H1 (cell line): Measurements from ENCODE around the gene GPR17. TPM values are rescaled to one million over a fixed set of nuclear protein-coding genes. Genes with fewer than 3 reads are reported as not detected.

Source experiments
- CTCF ChIA-PET: fragments of 300-600 bp; sonication (Branson Sonifier 250); formaldehyde crosslinking; loops from one replicate; lab custom pipeline; 2021; ENCODE audit not compliant: partially characterized antibody; lab: Charles Lee
- POLR2A ChIA-PET: fragments of 300-600 bp; sonication (Branson Sonifier 250); formaldehyde crosslinking; loops from one replicate; lab custom pipeline; 2021; ENCODE audit warnings: inconsistent platforms; ENCODE audit not compliant: partially characterized antibody; lab: Charles Lee
- DNase-seq, 2 experiments: peaks; one replicate each; pipeline versions ENCODE4 v3.0.0 to v3.0.0-alpha.2; 2010 to 2022; ENCODE audit warnings: low spot score in 2 of 2, low read depth in 1 of 2, mixed read lengths in 1 of 2
- FAIRE-seq: peaks from 2 replicates; lab custom pipeline; 2011; peaks lifted over from hg19 to GRCh38; lab: Jason Lieb, UNC
- H2AFZ ChIP-seq: 2 replicates; pipeline ENCODE4 v1.8.1; 2012; ENCODE audit warnings: low read length, inconsistent platforms
- H2AK5ac ChIP-seq: 2 replicates; pipeline ENCODE4 v1.6.1; 2013; ENCODE audit warnings: low read depth, low read length
- H2BK120ac ChIP-seq: replicated peaks from 2 replicates; pipeline ENCODE3; 2013; ENCODE audit warnings: low read depth, low read length, inconsistent platforms
- H2BK12ac ChIP-seq: 2 replicates; pipeline ENCODE4 v1.6.1; 2013; ENCODE audit warnings: low read depth, low read length
- H2BK15ac ChIP-seq: 2 replicates; pipeline ENCODE4 v1.6.1; 2013; ENCODE audit warnings: low read length
- H2BK20ac ChIP-seq: 2 replicates; pipeline ENCODE4 v1.6.1; 2013; ENCODE audit warnings: low read length
- H2BK5ac ChIP-seq: 2 replicates; pipeline ENCODE4 v1.6.1; 2013; ENCODE audit warnings: low read depth, low read length
- H3K14ac ChIP-seq: 2 replicates; pipeline ENCODE4 v1.6.1; 2013; ENCODE audit warnings: inconsistent platforms; ENCODE audit not compliant: insufficient read length
- H3K18ac ChIP-seq: 2 replicates; pipeline ENCODE4 v1.6.1; 2013; ENCODE audit warnings: low read length; ENCODE audit errors: extremely low read depth
- H3K23ac ChIP-seq: 2 replicates; pipeline ENCODE4 v1.6.1; 2013; ENCODE audit warnings: inconsistent platforms; ENCODE audit not compliant: insufficient read length
- H3K23me2 ChIP-seq: 2 replicates; pipeline ENCODE4 v1.6.1; 2013; ENCODE audit warnings: low read depth, low read length
- H3K27ac ChIP-seq: 2 replicates; pipeline ENCODE4 v1.6.1; 2011; ENCODE audit warnings: low read depth, low read length, inconsistent platforms
- H3K27me3 ChIP-seq, 4 experiments: replicated peaks in 1 of 4; 1 replicate in 1 of 4; 2 replicates in 3 of 4; pipeline versions ENCODE4 v1.6.1 to v1.8.1; 2011 to 2013; ENCODE audit warnings: low read length in 3 of 4, mild to moderate bottlenecking in 3 of 4, inconsistent platforms in 2 of 4, mixed read lengths in 2 of 4, moderate library complexity in 1 of 4; ENCODE audit not compliant: control insufficient read depth in 3 of 4, insufficient read depth in 3 of 4; ENCODE audit errors: extremely low read depth in 1 of 4
- H3K36me3 ChIP-seq, 4 experiments: 2 replicates each; pipeline versions ENCODE4 v1.6.1 to v1.8.1; 2011 to 2013; ENCODE audit warnings: mild to moderate bottlenecking in 4 of 4, low read length in 3 of 4, moderate library complexity in 2 of 4, control low read depth in 1 of 4, inconsistent platforms in 1 of 4; ENCODE audit not compliant: insufficient read depth in 4 of 4, control insufficient read depth in 2 of 4
- H3K4ac ChIP-seq: replicated peaks from 2 replicates; pipeline ENCODE3; 2013; ENCODE audit warnings: low read length, low read depth, mixed read lengths, inconsistent platforms; ENCODE audit not compliant: insufficient read length
- H3K4me1 ChIP-seq, 4 experiments: replicated peaks in 1 of 4; 1 replicate in 1 of 4; 2 replicates in 3 of 4; pipeline versions ENCODE4 v1.6.1 to v1.8.1; 2011 to 2013; ENCODE audit warnings: low read length in 3 of 4, inconsistent platforms in 2 of 4, mixed read lengths in 1 of 4; ENCODE audit not compliant: insufficient read depth in 4 of 4, control insufficient read depth in 3 of 4
- H3K4me2 ChIP-seq, 2 experiments: 2 replicates each; pipeline versions ENCODE4 v1.6.1 to v1.8.1; 2011 to 2013; ENCODE audit warnings: low read depth in 2 of 2, low read length in 2 of 2, control low read depth in 1 of 2, inconsistent platforms in 1 of 2, mild to moderate bottlenecking in 1 of 2; ENCODE audit not compliant: insufficient read depth in 1 of 2
- H3K4me3 ChIP-seq, 4 experiments: fragments of 200-600, 300-600 bp in 1 of 4; sonication (generic), shearing (Covaris generic), sonication (Bioruptor Twin) in 1 of 4; 2 replicates each; pipeline versions ENCODE4 v1.5.1 to v1.8.1; 2011 to 2016; ENCODE audit warnings: low read length in 4 of 4, low read depth in 3 of 4, control low read depth in 2 of 4, inconsistent platforms in 2 of 4, mild to moderate bottlenecking in 2 of 4, mixed read lengths in 1 of 4, moderate library complexity in 1 of 4; ENCODE audit not compliant: insufficient read depth in 2 of 4; ENCODE audit errors: extremely low read depth in 1 of 4
- H3K56ac ChIP-seq: replicated peaks from 2 replicates; pipeline ENCODE3; 2013; ENCODE audit warnings: low read depth, mild to moderate bottlenecking, mixed read lengths, low read length, inconsistent platforms; ENCODE audit not compliant: insufficient read length
- H3K79me1 ChIP-seq: 2 replicates; pipeline ENCODE4 v1.6.1; 2013; ENCODE audit warnings: low read depth, low read length, control low read depth
- H3K79me2 ChIP-seq, 2 experiments: 2 replicates each; pipeline versions ENCODE4 v1.6.1 to v1.8.1; 2012 to 2013; ENCODE audit warnings: low read length in 2 of 2, mild to moderate bottlenecking in 2 of 2, inconsistent platforms in 1 of 2; ENCODE audit not compliant: insufficient read depth in 2 of 2, control insufficient read depth in 1 of 2
- H3K9ac ChIP-seq, 4 experiments: replicated peaks in 1 of 4; 1 replicate in 1 of 4; 2 replicates in 3 of 4; pipeline versions ENCODE4 v1.6.1 to v1.8.1; 2011 to 2013; ENCODE audit warnings: low read depth in 3 of 4, low read length in 3 of 4, control low read depth in 2 of 4, mild to moderate bottlenecking in 2 of 4, moderate library complexity in 2 of 4, inconsistent platforms in 1 of 4; ENCODE audit errors: extremely low read depth in 1 of 4
- H3K9me3 ChIP-seq, 2 experiments: 2 replicates each; pipeline versions ENCODE4 v1.6.1 to v1.8.1; 2012 to 2013; ENCODE audit warnings: mild to moderate bottlenecking in 2 of 2, moderate library complexity in 2 of 2, control low read depth in 1 of 2, inconsistent platforms in 1 of 2, low read depth in 1 of 2, low read length in 1 of 2, mixed read lengths in 1 of 2; ENCODE audit not compliant: insufficient read depth in 2 of 2
- H4K20me1 ChIP-seq, 2 experiments: replicated peaks in 1 of 2; 2 replicates each; pipeline versions ENCODE3 to v1.8.1; 2011 to 2013; ENCODE audit warnings: inconsistent platforms in 2 of 2, low read length in 2 of 2, mild to moderate bottlenecking in 1 of 2; ENCODE audit not compliant: insufficient read depth in 2 of 2, control insufficient read depth in 1 of 2
- H4K5ac ChIP-seq: 2 replicates; pipeline ENCODE4 v1.6.1; 2013; ENCODE audit warnings: low read length, low read depth, mixed read lengths, inconsistent platforms; ENCODE audit not compliant: insufficient read length
- H4K8ac ChIP-seq: 2 replicates; pipeline ENCODE4 v1.8.0; 2013; ENCODE audit warnings: mild to moderate bottlenecking, moderate library complexity, low read length, inconsistent platforms; ENCODE audit not compliant: insufficient read depth; ENCODE audit errors: extremely low read depth
- H4K91ac ChIP-seq: replicated peaks from 2 replicates; pipeline ENCODE3; 2013; ENCODE audit warnings: low read length, mixed read lengths, inconsistent platforms; ENCODE audit not compliant: insufficient read length
- E2F6 ChIP-seq: IDR thresholded peaks from 2 replicates; pipeline ENCODE4 v1.6.1; 2012; ENCODE audit warnings: inconsistent platforms
- HDAC6 ChIP-seq: IDR thresholded peaks from one replicate; pipeline ENCODE4 v1.7.1; 2012; ENCODE audit warnings: low read depth, mild to moderate bottlenecking, inconsistent platforms, low read length, moderate library complexity
- PHF8 ChIP-seq: fragments of 200-600 bp; sonication (generic); conservative IDR thresholded peaks from 2 replicates; pipeline ENCODE4 v1.7.1; 2012; ENCODE audit warnings: low read depth, mild to moderate bottlenecking, inconsistent platforms, low read length, moderate library complexity
- POLR2A ChIP-seq, 2 experiments: IDR thresholded peaks; 1 replicate in 1 of 2; 2 replicates in 1 of 2; pipeline ENCODE4 v1.6.1; 2011; ENCODE audit warnings: low read depth in 2 of 2, low read length in 2 of 2, mild to moderate bottlenecking in 2 of 2; ENCODE audit errors: control extremely low read depth in 1 of 2
- SRF ChIP-seq: IDR thresholded peaks from 2 replicates; pipeline ENCODE4 v1.6.1; 2011; ENCODE audit warnings: mild to moderate bottlenecking, low read depth, low read length, moderate library complexity
- TBP ChIP-seq: IDR thresholded peaks from 2 replicates; pipeline ENCODE4 v1.6.1; 2011; ENCODE audit warnings: low read depth, low read length, improper control_type of control experiment
- TEAD4 ChIP-seq: IDR thresholded peaks from 2 replicates; pipeline ENCODE4 v1.6.1; 2012; ENCODE audit warnings: low read depth, low read length, inconsistent platforms, mixed read lengths
- WGBS, 2 experiments: shearing (Covaris generic) in 1 of 2; methylation state at CpG; one replicate each; pipeline versions ENCODE4 v1.1.6 to v1.1.7; 2013 to 2015; ENCODE audit warnings: low lambda C conversion rate in 2 of 2, mixed read lengths in 2 of 2, inconsistent platforms in 1 of 2, low coverage in 1 of 2, missing lambda C conversion rate in 1 of 2; ENCODE audit not compliant: insufficient replicate concordance in 2 of 2, insufficient coverage in 1 of 2, insufficient read length in 1 of 2; ENCODE audit errors: extremely low coverage in 1 of 2, missing lambda C conversion rate in 1 of 2; 5-methylcytosine and 5-hydroxymethylcytosine counted together
- polyA plus RNA-seq, 7 experiments: library from polyadenylated mRNA; depleted of rRNA in 3 of 7; stranded (reverse) in 5 of 7; unstranded in 2 of 7; fragments of >200 nt in 5 of 7; fragments of 200-250 nt in 2 of 7; gene quantifications; 1 replicate in 5 of 7; 2 replicates in 1 of 7; 4 replicates in 1 of 7; pipeline versions ENCODE4 v1.2.1 to v1.2.3, GENCODE V29; 2011 to 2013; ENCODE audit warnings: missing spikeins in 2 of 7, mixed read lengths in 2 of 7
- total RNA-seq: library from RNA; stranded (reverse); fragmentation: NEBNext Ultra II Directional; extraction: Animal tissue kit (Norgen Biotek cat#: 25700); gene quantifications from 2 replicates; pipeline ENCODE4 v1.2.1, GENCODE V29; 2021

The GPR17 gene
- total and polyA plus RNA-seq, 2 of the 8 experiments (the other 6 are each of a cell fraction or from before 2014, with no cell fraction given) = 0.03 TPM; not detected in 1

DNA sequence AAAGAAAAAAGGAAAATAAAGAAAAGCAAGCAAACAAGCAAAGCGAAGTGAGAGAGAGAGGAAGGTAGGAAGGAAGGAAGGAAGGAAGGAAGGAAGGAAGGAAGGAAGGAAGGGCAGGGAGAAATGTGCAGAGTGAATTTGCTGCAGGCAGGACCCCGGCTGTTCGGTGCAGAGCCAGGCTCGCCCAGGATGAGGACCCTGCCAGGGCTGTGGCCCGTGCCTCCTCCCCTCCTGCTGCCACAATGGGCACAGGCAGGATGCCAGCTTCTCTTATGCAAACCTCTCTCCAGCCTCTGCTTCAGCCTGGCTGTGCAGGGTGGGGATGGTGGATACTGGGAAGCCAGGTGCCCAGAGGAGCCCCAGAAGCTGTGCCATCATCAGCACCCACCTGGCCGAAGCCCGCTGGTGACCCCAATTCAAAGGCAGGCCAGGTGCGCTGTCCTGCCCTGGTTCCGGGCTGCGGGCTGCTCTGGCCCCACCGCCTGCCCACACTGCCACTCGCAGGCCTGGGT lies 3.2 kb downstream of the GPR17 start:
- Histone ChIP-seq H2BK12ac (no peak overlapping the region), H4K91ac (no peak overlapping the region), H3K18ac (peak overlapping the region; percentile 7; the same call in 1 of the 2 replicates), H2BK120ac (no peak overlapping the region), H4K8ac (no peak overlapping the region; the same call in 1 of the 2 replicates), H3K23ac (no peak overlapping the region), H3K4me2 (no peak overlapping the region), H2BK15ac (no peak overlapping the region), H2BK20ac (no peak overlapping the region), H2AFZ (0 out of 2 replicates have a peak overlapping the region, but pooled peaks have one; percentile 46), H2BK5ac (no peak overlapping the region), H3K56ac (no peak overlapping the region), H3K14ac (no peak overlapping the region), H3K36me3 (no peaks in the 10 kb centered on the region), H3K79me2 (no peaks in the 10 kb centered on the region), H3K9ac (no peak overlapping the region), H3K27me3 (peaks cover 0 to 2% (median 0%) of the 10 kb centered on the region in 4 experiments; a peak in 1 of 7 replicates), H3K23me2 (no peaks in the 10 kb centered on the region), H4K20me1 (no peaks in the 10 kb centered on the region), H3K4ac (no peak overlapping the region), H3K4me1 (peaks cover 0 to 5% (median under 1%) of the 10 kb centered on the region in 4 experiments; a peak in 2 of 7 replicates), H3K27ac (no peak overlapping the region), H2AK5ac (no peak overlapping the region), H3K79me1 (0 out of 2 replicates have a peak, but pooled peaks cover 3% of the 10 kb centered on the region), H4K5ac (no peak overlapping the region), H3K9me3 (no peaks in the 10 kb centered on the region), H3K4me3 (no peak overlapping the region)
- DNase-seq (no peak), FAIRE-seq (no peak)
- ChIA-PET POLR2A (interaction anchor here (0.9 to 1.6 kb wide), 3 partner anchors 20 to 53 kb away, joined by 3 to 4 read pairs (median 3); partner anchors contain the start of gene SFT2D3), CTCF (interaction anchor here (0.7 to 13.7 kb wide), 20 partner anchors 9 to 169 kb away, joined by 3 to 160 read pairs (median 4); partner anchors contain the start of genes IWS1 and LIMS2)
- TF ChIP-seq TEAD4 (no peak), POLR2A (IDR thresholded peaks at IDR 0.05; ENCODE audit: control extremely low read depth in 1 of 2, low read depth in 2 of 2, low read length in 2 of 2) (no peak), TBP (no peak), HDAC6 (no peak), SRF (no peak), PHF8 (no peak), E2F6 (no peak)
- WGBS, 2 experiments = 80% methylated on average over 11 of the region's 12 CpGs; no CpG with 5 or more reads in 1 of the 2 experiments
